ENCODE data around the gene H1-8. TPM values are rescaled to one million over a fixed set of nuclear protein-coding genes. Genes with fewer than 3 reads are reported as not detected.

H1-8 gene
- total RNA-seq, 1 experiment from 2014 or later: not detected

- DNase-seq: no peak
- Histone ChIP-seq H4K8ac (replicated peaks; ENCODE audit: insufficient read length, low read depth, low read length) (no peak overlapping the region), H3K79me1 (ENCODE audit: insufficient read depth, low read depth, low read length, poor library complexity, severe bottlenecking) (no peaks in the 10 kb centered on the region), H3K79me2 (ENCODE audit: insufficient read depth, low read length) (peaks cover 3% of the 10 kb centered on the region; the same call in 1 of the 2 replicates), H2BK20ac (ENCODE audit: low read depth, low read length, poor library complexity, severe bottlenecking) (no peak overlapping the region), H4K5ac (ENCODE audit: insufficient read length, low read depth, low read length) (no peak overlapping the region), H4K91ac (ENCODE audit: insufficient read length, low read depth, low read length) (no peak overlapping the region), H3K56ac (ENCODE audit: insufficient read length, low read depth, low read length) (no peak overlapping the region), H3K14ac (ENCODE audit: insufficient read depth, low read length) (no peak overlapping the region), H3K4ac (ENCODE audit: low read depth, low read length) (no peak overlapping the region), H3K4me1 (ENCODE audit: insufficient read depth, low read length) (peaks cover 2% of the 10 kb centered on the region; the same call in 1 of the 2 replicates), H3K27ac (ENCODE audit: insufficient read length, low read depth, low read length) (no peak overlapping the region), H3K4me2 (ENCODE audit: insufficient read depth, insufficient read length, low read length) (no peak overlapping the region), H2AFZ (ENCODE audit: low read length) (no peak overlapping the region), H3K9ac (ENCODE audit: extremely low read depth, insufficient read length, low read length) (no peak overlapping the region), H2BK5ac (ENCODE audit: insufficient read length, low read length) (no peak overlapping the region), H2AK5ac (ENCODE audit: insufficient read length, low read length) (no peak overlapping the region), H3K9me3 (ENCODE audit: control insufficient read depth, low read depth, low read length) (no peaks in the 10 kb centered on the region), H3T11ph (ENCODE audit: low read length) (no peak overlapping the region), H3K18ac (ENCODE audit: insufficient read length, low read depth, low read length) (no peak overlapping the region), H3K23ac (ENCODE audit: insufficient read length, low read depth, low read length) (no peak overlapping the region), H3K23me2 (ENCODE audit: insufficient read length, low read depth, low read length, poor library complexity, severe bottlenecking) (no peaks in the 10 kb centered on the region), H2BK15ac (ENCODE audit: low read depth, low read length) (no peak overlapping the region), H2BK12ac (ENCODE audit: insufficient read length, low read depth, low read length) (no peak overlapping the region), H3K27me3 (ENCODE audit: insufficient read depth, low read length) (no peaks in the 10 kb centered on the region), H4K20me1 (ENCODE audit: control insufficient read depth, insufficient read depth, insufficient read length) (no peaks in the 10 kb centered on the region), H2BK120ac (ENCODE audit: low read depth, low read length, poor library complexity, severe bottlenecking) (no peak overlapping the region)
- peak overlapping the region; percentile 44 to 83 (median 57); a peak in 5 of 7 replicates for H3K27ac Mint-ChIP-seq
- peaks cover 67 to 84% of the 10 kb centered on the region in 2 experiments for H3K4me1 Mint-ChIP-seq
- peaks cover 0 to 2% of the 10 kb centered on the region in 2 experiments; a peak in 1 of 5 replicates for H3K9me3 Mint-ChIP-seq
- WGBS (ENCODE audit: extremely low coverage, insufficient read length, low lambda C conversion rate): no CpG with 5 or more reads among the region's 19 CpGs
- TF ChIP-seq CTCF (conservative IDR thresholded peaks at IDR 0.05): no peak
- 0 out of 5 replicates have a peak overlapping the region, but pooled peaks of 1 of the 2 experiments have one; percentile 7 for H3K4me3 Mint-ChIP-seq
- peaks cover 8% of the 10 kb centered on the region for H3K27me3 Mint-ChIP-seq (ENCODE audit: low read depth)
- H3K36me3 Mint-ChIP-seq (ENCODE audit: insufficient read depth in 1 of 3, low read depth in 3 of 3): peaks cover 0 to 1% (median 0%) of the 10 kb centered on the region in 3 experiments; a peak in 3 of 7 replicates
Observed at GRCh38 chr3:129599073-129599472, 56.1 kb downstream of the H1-8 start.

All from H9 (cell line).